H54 (cell line): ENCODE data around the gene TRAPPC6A.

Experiments
- DNase-seq: peaks from one replicate; pipeline ENCODE4 v3.0.0; 2011; ENCODE audit warnings: low spot score, mixed read lengths; ENCODE audit not compliant: insufficient read length
- FAIRE-seq: peaks from 3 replicates; lab custom pipeline; 2011; peaks lifted over from hg19 to GRCh38; lab: Jason Lieb, UNC
- POLR2A ChIP-seq: IDR thresholded peaks from 2 replicates; pipeline ENCODE4 v1.6.1; 2011; ENCODE audit warnings: low read depth, mild to moderate bottlenecking, low read length

TRAPPC6A gene

GRCh38 chr19:45163751-45164460 lies 14.1 kb downstream of the TRAPPC6A start:
- TF ChIP-seq POLR2A: no peak
- no peak for DNase-seq
- FAIRE-seq: no peak

- FAIRE-seq (no peak), DNase-seq (no peak)
- no peak for TF ChIP-seq POLR2A
Measured at GRCh38 chr19:45163156-45163555, 14.9 kb downstream of the TRAPPC6A start.

- no peak for TF ChIP-seq POLR2A
- no peak for FAIRE-seq
- no peak for DNase-seq
Measured at GRCh38 chr19:45162608-45163143, 15.4 kb downstream of the TRAPPC6A start.

GRCh38 chr19:45161738-45162607 lies 16.1 kb downstream of the TRAPPC6A start:
- no peak for TF ChIP-seq POLR2A
- DNase-seq: no peak
- FAIRE-seq: no peak

GRCh38 chr19:45160870-45161737 lies 16.9 kb downstream of the TRAPPC6A start, which contains the start of gene NKPD1:
Gene NKPD1, minus strand, starts transcription at chr19:45160982. Its CDS starts 832 bp downstream, at chr19:45160150.
- TF ChIP-seq POLR2A: no peak
- no peak for FAIRE-seq
- no peak for DNase-seq

GRCh38 chr19:45159971-45160324 lies 18.1 kb downstream of the TRAPPC6A start:
- DNase-seq (no peak), FAIRE-seq (no peak)
- TF ChIP-seq POLR2A: no peak

GRCh38 chr19:45159210-45159970 lies 18.6 kb downstream of the TRAPPC6A start:
- no peak for DNase-seq
- TF ChIP-seq POLR2A: no peak
- FAIRE-seq: no peak

- TF ChIP-seq POLR2A: no peak
- FAIRE-seq (no peak), DNase-seq (no peak)
Measured at GRCh38 chr19:45158503-45159209, 19.4 kb downstream of the TRAPPC6A start.

- FAIRE-seq (no peak), DNase-seq (no peak)
- no peak for TF ChIP-seq POLR2A
Measured at GRCh38 chr19:45156751-45157150, 21.3 kb downstream of the TRAPPC6A start.

GRCh38 chr19:45156011-45156630 lies 21.9 kb downstream of the TRAPPC6A start:
- no peak for TF ChIP-seq POLR2A
- no peak for FAIRE-seq

GRCh38 chr19:45154064-45154827 lies 23.8 kb downstream of the TRAPPC6A start:
- DNase-seq (peak; percentile 89), FAIRE-seq (peak; percentile 88)
- no peak for TF ChIP-seq POLR2A

More at GRCh38 chr19:45156011-45156630, 21.9 kb downstream of the TRAPPC6A start:
- DNase-seq: no peak
